PFSK-1 (cell line): ENCODE data around the gene EPB41L4A.

Experiments
- FOXP2 ChIP-seq: optimal IDR thresholded peaks from 2 replicates; pipeline ENCODE3; 2011; ENCODE audit warnings: borderline replicate concordance, control low read depth, inconsistent platforms; ENCODE audit not compliant: insufficient read depth; ENCODE audit errors: extremely low read length, extremely low read depth
- POLR2AphosphoS5 ChIP-seq: IDR thresholded peaks from 2 replicates; pipeline ENCODE4 v1.6.1; 2012; ENCODE audit warnings: low read depth, mild to moderate bottlenecking, control low read depth, low read length, moderate library complexity
- REST ChIP-seq, 2 experiments: IDR thresholded peaks; 2 replicates each; pipeline versions ENCODE4 v1.6.1 to v1.8.0; 2011 to 2012; ENCODE audit warnings: low read depth in 2 of 2, low read length in 2 of 2, control low read depth in 1 of 2, inconsistent platforms in 1 of 2, mild to moderate bottlenecking in 1 of 2, moderate library complexity in 1 of 2; ENCODE audit not compliant: insufficient read depth in 1 of 2
- TAF1 ChIP-seq: IDR thresholded peaks from 2 replicates; pipeline ENCODE4 v1.6.1; 2012; ENCODE audit warnings: low read length, control low read depth, borderline replicate concordance; ENCODE audit not compliant: insufficient read depth

- no peak for TF ChIP-seq POLR2AphosphoS5
- TF ChIP-seq FOXP2 = no peak
- no peak for TF ChIP-seq REST (IDR thresholded peaks at IDR 0.05; ENCODE audit: insufficient read depth in 1 of 2, low read depth in 2 of 2, low read length in 2 of 2)
- no peak for TF ChIP-seq TAF1
Measured at GRCh38 chr5:112367400-112367799, 51.7 kb downstream of the EPB41L4A start.
